GM10847 (cell line): Measurements from ENCODE around the gene IL20.

Experiments used
- POLR2A ChIP-seq: IDR thresholded peaks from 2 replicates; pipeline ENCODE4 v1.6.1; 2011; ENCODE audit not compliant: insufficient read length; ENCODE audit errors: extremely low read depth

IL20 gene

DNA sequence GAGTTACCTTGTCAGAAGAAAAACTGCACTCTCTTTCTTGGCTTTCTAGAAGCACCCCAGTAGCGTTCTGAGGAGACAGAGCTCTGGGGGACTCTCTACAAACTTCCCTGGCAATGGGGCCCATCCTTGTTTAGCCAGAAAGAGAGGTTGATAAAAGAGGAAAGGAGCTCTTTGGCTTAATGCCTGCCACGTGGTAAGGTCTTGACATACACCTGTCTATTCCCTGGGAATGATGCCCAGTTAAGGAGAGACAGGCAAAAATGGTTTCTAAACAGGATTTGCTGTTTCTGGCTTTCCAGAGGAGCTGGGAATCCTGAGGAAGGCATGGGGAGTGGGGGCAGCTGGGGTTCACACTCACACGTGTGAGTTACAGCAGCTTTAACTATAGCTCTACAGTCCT lies 30.2 kb upstream of the IL20 start:
- no peak for TF ChIP-seq POLR2A

DNA sequence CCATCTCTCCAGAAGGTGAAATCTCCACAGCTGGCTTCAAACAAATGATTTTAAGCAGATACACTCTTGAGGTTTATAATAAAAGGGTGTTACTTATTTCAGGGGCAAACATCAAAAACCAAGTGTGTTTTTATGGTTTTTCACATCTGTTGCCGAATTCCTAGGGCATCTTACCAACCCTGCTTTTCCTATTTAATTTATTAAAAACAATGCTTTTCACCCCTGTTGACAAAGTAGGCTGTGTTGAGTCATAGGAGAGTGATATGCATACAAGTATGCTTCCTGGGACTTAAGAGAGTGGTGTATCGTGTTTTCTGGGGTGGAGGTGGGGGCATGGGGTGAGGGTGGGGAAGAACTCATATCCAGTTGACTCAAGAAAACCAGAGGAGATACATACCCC lies 29.3 kb upstream of the IL20 start:
- TF ChIP-seq POLR2A = no peak

DNA sequence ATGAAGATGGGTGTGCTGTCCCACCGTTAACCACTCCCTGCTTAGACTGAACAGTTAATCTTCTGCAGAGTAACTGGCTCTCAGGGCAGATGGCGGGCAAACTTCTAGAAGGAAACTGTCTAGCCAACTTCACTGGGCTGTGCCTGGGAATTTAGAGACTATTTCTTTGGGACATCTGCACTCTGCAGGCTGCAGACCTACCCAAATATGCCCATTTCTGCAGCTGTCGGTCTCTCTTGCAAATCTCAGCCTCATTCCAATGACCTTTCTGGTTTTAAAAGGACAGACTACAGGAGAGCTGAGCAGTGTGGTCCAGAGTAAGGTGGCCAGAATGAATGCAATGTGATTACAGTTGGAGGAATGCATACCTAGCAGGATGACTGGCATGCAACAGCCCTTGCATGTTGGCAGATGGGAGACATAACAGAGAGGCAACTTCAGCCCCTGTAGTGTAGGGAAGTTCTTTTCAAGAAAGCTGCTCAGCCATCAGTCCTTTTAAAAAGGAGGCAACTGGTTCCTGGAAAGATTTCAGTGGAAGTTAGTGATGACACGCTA lies 26.3 kb upstream of the IL20 start:
- TF ChIP-seq POLR2A = no peak

DNA sequence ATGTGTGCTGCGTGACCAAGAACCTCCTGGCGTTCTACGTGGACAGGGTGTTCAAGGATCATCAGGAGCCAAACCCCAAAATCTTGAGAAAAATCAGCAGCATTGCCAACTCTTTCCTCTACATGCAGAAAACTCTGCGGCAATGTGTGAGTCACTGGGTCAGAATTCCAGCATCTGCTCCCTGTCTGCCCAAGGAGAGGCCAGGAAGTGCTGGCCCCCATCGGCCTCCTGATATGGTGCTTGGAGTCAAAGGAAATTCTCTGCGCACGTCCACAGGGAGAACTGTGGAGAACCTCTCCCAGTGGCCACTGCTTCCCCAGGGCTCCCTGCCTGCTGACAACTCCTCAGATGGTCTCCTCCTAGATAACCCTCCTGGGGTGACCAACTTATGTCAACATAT lies 25.6 kb upstream of the IL20 start:
- no peak for TF ChIP-seq POLR2A

DNA sequence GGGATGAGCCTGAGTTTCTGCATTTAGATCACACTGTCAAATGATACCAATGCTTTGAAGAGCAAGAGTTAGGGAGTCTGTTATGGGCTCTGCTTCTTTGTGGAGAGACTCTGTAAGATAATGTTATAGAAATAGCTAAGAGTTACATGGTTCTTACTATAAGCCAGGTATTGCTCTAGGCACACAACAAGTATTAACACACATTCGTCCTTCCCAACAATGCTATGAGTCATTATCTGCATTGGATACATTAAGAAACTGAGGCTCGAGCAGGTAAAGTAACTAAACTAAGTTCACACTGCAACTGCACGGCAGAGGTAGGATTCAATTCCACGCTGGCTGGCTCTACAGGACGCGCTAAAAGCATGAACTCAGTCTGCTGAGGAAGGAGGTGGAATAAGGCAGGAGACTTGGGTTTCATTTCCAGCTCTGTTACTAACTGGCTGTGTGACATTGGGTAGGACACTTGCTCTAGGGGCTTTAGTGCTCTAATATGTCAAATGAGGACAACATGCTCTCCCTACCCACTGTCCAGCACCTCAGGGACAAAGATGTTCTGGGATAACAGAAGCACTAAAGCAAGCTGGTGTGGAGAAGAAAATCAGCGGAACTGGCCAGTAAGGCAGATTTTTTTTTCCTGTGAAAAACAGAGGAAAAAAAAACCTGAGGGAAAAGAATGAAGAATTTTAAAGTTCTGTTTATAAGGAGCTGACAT lies 23.7 kb upstream of the IL20 start:
- TF ChIP-seq POLR2A = no peak

DNA sequence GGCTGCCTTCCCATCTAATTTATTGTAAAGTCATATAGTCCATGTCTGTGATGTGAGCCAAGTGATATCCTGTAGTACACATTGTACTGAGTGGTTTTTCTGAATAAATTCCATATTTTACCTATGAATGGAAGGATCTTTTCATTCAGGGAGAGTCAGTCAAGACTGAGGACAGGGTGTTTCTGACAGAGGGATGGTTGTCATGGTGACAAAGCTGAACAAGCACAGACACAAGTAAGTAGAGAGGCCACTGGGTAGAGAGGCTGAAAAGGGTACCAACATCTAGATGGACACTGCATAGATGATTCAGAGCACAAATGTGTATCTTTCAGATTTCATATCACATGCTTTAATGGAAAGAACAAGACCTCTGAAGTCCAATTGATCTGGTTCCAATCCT lies 22.6 kb upstream of the IL20 start:
- TF ChIP-seq POLR2A = no peak

DNA sequence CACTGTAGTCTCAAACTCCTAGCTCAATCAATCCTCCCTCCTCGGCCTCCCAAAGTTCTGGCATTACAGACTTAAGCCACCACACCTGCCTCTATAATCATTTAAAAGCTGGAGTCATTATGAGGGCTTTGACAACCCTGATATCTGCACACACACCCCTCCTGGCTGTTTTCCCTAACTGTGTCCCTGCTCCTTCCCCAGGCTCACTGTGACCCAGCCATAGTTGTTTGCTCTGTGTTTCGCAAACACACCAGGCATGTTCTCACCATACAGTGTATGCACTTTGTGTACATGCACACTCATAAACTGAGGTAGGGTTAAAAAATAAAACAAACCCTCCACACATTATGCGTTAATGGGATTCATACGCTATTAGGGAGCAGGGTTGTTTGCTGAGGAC lies 21.8 kb upstream of the IL20 start:
- no peak for TF ChIP-seq POLR2A

DNA sequence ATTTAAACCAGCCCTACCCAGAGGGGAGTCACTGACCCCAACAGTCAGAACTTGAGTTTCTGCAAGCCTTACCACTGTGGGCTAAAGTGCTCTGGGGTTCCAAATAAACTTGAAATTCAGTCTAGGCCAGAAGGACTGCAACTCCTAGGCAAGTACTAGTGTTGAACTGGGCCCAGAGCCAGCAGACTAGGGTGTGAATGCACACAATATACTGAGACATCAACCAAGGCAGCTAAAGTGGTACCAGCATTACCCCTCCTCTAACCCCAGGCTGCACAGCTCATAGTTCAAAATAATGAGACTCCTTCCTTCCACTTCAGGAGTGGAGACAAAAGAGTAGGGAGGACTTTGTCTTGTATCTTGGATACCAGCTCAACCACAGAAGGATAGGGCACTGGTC lies 18.9 kb upstream of the IL20 start:
- no peak for TF ChIP-seq POLR2A

DNA sequence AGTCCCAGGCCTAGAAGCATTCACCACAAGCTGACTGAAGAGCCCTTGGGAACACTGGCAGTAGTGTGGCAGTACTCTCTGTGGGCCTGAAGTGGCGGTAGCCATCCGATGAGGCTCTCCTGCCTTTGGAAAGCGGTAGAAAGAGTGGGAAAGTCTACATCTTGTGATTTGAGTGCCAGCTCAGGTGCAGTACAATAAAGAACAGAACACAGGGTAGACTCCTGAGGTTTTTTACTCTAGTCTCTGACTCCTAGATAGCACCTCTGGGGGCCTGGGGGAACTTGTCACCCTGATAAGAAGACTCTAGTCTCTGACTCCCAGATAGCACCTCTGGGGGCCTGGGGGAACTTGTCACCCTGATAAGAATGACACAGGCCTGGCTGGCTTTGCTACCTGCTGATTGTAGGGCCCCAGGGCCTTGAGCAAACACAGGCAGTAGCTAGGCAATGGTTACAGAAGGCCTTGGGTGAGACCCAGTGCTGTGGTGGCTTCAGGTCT lies 18.0 kb upstream of the IL20 start:
- no peak for TF ChIP-seq POLR2A

DNA sequence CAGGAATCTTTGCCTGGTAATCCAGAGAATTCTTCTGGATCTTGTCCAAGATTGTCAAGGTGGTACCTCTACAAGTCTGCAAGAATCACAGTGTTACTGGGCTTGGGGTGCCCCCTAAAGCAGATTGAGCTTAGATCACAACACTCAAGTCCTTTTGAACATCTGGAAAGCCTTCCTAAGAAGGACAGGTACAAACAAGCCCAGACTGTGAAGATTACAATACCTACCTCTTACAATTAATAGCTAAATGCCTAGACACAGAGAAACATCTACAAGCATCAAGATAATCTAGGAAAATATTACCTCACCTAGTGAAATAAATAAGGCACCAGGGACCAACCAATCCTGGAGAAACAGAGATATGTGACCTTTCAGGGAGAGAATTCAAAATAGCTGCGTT lies 17.5 kb upstream of the IL20 start:
- no peak for TF ChIP-seq POLR2A

DNA sequence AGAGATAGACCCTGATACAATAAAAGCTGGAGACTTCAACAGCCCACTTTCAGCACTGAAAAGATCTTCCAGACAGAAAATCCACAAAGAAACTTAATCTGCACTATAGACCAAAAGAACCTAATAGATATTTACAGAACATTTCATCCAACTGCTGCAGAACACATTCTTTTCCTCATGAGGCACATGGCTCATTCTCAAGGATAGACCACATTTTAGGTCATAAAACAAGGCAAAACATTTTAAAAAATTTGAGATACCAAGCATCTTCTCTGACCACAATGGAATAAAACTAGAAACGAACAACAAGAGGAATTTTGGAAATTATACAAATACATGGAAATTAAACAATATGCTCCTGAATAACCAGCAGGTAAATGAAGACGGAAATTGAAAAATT lies 15.0 kb upstream of the IL20 start:
- no peak for TF ChIP-seq POLR2A

DNA sequence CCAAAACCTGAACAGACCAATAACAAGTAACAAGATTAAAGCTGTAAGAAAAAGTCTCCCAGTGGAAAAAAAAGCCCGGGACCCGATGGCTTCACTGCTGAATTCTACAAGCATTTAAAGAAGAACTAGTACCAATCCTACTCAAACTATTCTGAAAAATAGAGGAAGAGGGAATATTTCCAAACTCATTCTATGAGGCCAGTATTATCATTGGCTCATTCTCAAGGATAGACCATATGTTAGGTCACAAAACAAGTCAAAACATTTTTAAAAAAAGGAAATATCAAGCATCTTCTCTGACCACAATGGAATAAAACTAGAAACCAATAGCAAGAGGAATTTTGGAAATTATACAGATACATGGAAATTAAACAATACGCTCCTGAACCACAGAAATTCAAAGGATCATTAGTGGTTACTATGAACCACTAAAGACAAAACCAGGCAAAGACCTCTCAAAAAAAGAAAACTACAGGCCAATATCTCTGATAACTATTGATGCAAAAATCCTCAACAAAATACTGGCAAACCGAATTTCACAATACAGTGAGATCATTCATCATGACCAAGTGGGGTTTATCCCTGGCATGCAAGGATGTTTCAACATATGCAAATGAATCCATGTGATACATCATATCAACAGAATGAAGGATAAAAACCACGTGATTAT lies 13.9 kb upstream of the IL20 start:
- TF ChIP-seq POLR2A = no peak

DNA sequence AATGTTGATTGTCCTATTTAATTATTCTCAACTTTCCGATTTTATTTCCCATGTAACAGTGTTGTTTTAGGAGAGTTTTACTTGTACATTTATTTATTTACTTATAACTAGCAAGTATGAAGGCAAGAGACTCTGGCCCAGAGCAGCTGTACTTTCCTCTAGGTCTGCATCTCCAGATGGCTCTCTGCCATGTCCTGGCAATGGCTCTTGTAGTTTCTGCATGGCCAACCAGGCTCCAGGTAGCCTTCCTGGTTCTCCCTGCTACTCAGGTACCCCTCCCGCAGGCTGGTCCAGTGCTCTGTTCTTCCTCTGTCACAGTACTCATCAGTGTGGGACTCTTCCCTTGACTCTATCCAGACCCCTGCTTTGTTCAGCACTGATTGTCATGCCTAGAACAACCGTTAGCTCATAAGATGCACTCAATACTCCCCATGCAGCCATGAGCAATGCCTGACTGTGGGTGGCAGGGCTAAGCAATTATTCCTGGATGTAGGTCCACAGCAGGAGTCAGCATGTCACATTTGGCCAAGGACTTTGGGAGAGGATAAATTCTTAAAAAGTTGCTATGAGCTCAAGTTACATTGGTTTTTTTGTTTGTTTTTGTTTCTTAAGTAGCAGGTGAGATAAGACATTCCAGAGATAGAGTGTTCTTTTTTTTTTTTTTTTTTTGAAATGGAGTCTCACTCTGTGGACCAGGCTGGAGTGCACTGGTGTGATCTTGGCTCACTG lies 10.9 kb upstream of the IL20 start:
- TF ChIP-seq POLR2A = no peak

DNA sequence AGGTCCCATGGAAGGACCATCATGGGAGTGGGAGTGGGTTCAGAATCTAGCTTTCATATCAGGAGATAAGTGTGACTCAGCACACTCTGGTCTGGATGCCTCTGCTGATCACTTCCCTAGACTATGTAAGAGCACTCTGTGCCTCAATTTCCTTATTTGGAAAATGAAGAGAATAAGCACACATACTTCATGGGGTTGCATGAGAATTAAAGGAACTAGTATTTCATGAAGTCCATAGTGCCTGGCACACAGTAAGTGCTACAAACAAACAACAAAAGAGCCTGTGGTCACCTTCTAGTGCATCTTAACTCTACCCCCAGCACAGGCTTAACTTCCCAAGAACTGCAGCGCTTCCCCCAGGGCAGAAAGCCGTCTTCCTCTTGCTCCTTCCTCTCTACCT lies 9.6 kb upstream of the IL20 start:
- no peak for TF ChIP-seq POLR2A

DNA sequence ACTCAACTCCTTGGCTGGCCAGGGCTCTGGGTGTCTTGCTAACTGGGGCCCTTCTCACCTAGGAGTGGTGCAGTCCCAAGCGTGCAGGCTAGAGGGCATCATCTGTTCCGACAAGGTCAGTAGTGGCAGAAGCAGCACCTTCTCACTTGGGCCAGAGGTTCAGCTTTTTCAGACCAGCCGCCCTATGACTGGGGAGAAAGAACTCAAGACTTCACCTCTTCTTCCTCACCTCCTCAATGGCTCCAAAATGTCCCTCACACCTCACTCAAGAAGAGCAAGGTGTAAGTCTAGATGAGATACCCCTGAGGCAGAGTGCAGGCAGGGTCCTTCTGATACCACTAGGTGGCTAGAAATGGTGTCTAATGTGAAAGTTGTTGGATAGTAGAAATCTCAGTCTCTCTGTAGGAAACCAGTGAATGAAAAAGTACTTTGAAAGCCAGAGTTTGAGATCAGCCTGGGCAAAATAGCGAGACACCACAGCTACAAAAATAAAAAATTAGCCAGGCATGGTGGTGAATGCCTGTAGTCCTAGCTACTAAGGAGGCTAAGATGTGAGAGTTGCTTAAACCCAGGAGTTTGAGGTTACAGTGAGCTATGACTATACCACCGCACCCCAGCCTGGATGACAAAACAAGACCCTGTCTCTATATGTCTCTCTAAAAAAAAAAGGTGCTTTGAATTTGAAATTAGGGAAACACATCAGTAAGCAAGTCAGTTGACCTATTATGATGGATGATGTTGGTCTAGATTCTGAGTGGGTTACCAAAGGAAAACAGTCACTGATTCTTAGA lies 8.6 kb upstream of the IL20 start:
- no peak for TF ChIP-seq POLR2A
